HL-60 (cell line): Measurements from ENCODE around the gene ADGRF5.

ENCODE experiments used
- DNase-seq, 2 experiments: peaks; one replicate each; pipeline ENCODE4 v3.0.0-alpha.2; 2010 to 2020; ENCODE audit warnings: low read depth in 1 of 2, low spot score in 1 of 2
- H3K27ac ChIP-seq: fragments of 250-450 bp; sonication (Bioruptor Pico); replicated peaks from 2 replicates; pipeline ENCODE4 v1.5.1; 2020; ENCODE audit warnings: mild to moderate bottlenecking, moderate library complexity
- H3K27me3 ChIP-seq: fragments of 250-450 bp; sonication (Bioruptor Pico); 2 replicates; pipeline ENCODE4 v1.5.1; 2021; ENCODE audit warnings: mild to moderate bottlenecking, moderate library complexity; ENCODE audit not compliant: insufficient read depth, poor library complexity, severe bottlenecking
- H3K4me3 ChIP-seq: replicated peaks from 2 replicates; pipeline ENCODE4 v1.5.1; 2011; ENCODE audit warnings: mild to moderate bottlenecking, control low read depth, low read length; ENCODE audit not compliant: insufficient read depth
- GABPA ChIP-seq: IDR thresholded peaks from 2 replicates; pipeline ENCODE4 v1.6.1; 2012; ENCODE audit warnings: low read depth
- POLR2AphosphoS5 ChIP-seq: IDR thresholded peaks from 2 replicates; pipeline ENCODE4 v1.6.1; 2012; ENCODE audit warnings: low read depth
- SPI1 ChIP-seq: IDR thresholded peaks from 2 replicates; pipeline ENCODE4 v1.6.1; 2012; ENCODE audit warnings: low read depth, mild to moderate bottlenecking, borderline replicate concordance
- TF ChIP-seq, protein P1 (sequence below): IDR thresholded peaks from one replicate; pipeline ENCODE4 v1.5.1; 2011; ENCODE audit warnings: low read length, control low read depth, inconsistent platforms; ENCODE audit not compliant: insufficient read depth
- TF ChIP-seq, protein P2 (sequence below): IDR thresholded peaks from 2 replicates; pipeline ENCODE4 v1.6.1; 2012; ENCODE audit warnings: low read depth; ENCODE audit not compliant: insufficient replicate concordance

The ADGRF5 gene

DNA sequence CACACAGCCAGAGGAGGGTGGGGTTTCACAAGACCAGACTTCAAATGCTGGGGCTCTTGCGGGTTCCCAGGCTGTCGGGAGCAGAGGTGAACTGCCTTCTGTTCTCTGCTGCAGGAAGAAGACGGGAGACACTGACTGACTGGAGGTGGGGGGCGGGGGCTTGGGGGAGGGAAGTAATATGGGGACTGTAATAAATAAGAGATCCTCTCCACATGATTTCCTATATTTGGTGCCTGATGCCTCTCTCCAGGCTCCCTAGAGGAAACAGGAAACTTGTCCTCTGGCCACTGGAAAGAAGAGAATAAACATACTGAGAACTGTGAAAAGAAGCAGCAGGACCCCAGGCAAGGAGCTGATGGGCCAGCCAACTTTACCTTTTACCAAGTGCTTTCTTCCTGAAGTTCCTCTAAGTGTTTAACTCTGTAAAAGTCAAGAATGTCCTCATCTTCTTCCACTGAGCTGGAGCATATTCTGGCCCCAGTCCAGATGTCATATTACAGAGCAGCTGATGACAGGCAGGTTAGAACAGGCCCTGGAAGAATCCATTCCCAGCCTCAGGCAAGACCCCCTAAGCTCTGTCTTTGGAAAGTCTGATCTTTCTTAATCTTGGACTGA is 33.2 kb upstream of the ADGRF5 start:
- H3K27me3 ChIP-seq = no peaks in the 10 kb centered on the region
- H3K4me3 ChIP-seq = no peak overlapping the region
- TF ChIP-seq SPI1 = no peak
- no peak for TF ChIP-seq GABPA
- TF ChIP-seq, protein P1, sequence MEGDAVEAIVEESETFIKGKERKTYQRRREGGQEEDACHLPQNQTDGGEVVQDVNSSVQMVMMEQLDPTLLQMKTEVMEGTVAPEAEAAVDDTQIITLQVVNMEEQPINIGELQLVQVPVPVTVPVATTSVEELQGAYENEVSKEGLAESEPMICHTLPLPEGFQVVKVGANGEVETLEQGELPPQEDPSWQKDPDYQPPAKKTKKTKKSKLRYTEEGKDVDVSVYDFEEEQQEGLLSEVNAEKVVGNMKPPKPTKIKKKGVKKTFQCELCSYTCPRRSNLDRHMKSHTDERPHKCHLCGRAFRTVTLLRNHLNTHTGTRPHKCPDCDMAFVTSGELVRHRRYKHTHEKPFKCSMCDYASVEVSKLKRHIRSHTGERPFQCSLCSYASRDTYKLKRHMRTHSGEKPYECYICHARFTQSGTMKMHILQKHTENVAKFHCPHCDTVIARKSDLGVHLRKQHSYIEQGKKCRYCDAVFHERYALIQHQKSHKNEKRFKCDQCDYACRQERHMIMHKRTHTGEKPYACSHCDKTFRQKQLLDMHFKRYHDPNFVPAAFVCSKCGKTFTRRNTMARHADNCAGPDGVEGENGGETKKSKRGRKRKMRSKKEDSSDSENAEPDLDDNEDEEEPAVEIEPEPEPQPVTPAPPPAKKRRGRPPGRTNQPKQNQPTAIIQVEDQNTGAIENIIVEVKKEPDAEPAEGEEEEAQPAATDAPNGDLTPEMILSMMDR = no peak
- TF ChIP-seq, protein P2, sequence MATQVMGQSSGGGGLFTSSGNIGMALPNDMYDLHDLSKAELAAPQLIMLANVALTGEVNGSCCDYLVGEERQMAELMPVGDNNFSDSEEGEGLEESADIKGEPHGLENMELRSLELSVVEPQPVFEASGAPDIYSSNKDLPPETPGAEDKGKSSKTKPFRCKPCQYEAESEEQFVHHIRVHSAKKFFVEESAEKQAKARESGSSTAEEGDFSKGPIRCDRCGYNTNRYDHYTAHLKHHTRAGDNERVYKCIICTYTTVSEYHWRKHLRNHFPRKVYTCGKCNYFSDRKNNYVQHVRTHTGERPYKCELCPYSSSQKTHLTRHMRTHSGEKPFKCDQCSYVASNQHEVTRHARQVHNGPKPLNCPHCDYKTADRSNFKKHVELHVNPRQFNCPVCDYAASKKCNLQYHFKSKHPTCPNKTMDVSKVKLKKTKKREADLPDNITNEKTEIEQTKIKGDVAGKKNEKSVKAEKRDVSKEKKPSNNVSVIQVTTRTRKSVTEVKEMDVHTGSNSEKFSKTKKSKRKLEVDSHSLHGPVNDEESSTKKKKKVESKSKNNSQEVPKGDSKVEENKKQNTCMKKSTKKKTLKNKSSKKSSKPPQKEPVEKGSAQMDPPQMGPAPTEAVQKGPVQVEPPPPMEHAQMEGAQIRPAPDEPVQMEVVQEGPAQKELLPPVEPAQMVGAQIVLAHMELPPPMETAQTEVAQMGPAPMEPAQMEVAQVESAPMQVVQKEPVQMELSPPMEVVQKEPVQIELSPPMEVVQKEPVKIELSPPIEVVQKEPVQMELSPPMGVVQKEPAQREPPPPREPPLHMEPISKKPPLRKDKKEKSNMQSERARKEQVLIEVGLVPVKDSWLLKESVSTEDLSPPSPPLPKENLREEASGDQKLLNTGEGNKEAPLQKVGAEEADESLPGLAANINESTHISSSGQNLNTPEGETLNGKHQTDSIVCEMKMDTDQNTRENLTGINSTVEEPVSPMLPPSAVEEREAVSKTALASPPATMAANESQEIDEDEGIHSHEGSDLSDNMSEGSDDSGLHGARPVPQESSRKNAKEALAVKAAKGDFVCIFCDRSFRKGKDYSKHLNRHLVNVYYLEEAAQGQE = no peak
- no peak for TF ChIP-seq POLR2AphosphoS5
- H3K27ac ChIP-seq = no peak overlapping the region
- no peak for DNase-seq

DNA sequence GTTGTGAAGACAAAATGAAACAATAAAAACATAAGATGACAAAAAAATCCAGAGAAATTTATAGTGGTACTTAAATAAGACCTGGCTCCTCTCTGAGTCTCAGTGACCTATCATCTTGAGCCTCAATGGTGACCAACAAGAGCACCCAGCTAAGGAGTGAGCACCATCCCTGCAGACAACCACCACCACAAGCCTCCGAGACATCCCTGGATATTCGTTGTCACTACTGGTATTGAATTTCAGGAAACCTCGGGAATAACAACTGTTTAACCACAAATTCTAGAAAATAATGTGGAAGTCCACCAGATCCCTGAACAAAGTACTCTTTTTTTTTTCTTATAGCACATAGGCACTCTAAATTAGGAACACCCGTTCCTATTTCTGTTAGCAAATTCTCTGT is 32.2 kb upstream of the ADGRF5 start:
- H3K27me3 ChIP-seq = no peaks in the 10 kb centered on the region
- no peak overlapping the region for H3K4me3 ChIP-seq
- no peak for DNase-seq
- no peak overlapping the region for H3K27ac ChIP-seq
- TF ChIP-seq GABPA (no peak), SPI1 (no peak), POLR2AphosphoS5 (no peak)
- TF ChIP-seq, protein P1 = no peak
- TF ChIP-seq, protein P2 = no peak

DNA sequence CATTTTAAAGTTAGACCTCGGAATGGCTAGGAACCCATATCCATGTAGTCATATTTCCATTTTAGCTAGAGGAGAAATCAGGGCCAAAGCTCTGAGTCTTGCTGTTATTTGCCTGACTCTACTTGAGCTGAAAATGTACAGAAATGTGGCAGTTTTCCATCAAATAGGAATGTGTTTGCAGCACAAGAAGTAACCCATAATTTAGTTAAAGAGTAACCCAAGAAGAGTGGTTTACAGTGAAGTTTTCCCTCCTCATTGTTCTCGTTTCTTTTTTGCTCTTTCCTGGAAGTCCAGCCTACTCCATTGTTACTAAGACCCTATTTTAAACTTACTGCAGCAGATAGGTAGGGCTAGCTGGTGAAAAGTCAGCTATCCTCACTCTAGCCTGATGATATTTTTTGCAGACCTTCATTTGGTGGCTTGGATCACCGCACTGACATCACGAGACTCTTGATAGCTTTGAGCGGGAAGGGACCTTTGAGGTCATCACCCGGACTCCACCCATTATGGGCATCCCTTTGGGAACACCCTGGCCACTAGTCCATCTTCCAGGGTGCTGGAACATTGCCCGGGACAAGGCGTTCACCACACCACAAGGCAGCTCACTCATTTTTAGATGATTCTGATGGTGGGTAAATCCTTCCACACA is 28.0 kb upstream of the ADGRF5 start:
- TF ChIP-seq, protein P2 = no peak
- TF ChIP-seq POLR2AphosphoS5 (no peak), SPI1 (no peak), GABPA (no peak)
- TF ChIP-seq, protein P1 = no peak
- Histone ChIP-seq H3K27ac (no peak overlapping the region), H3K27me3 (peaks cover 2% of the 10 kb centered on the region), H3K4me3 (no peak overlapping the region)
- DNase-seq = no peak
